ENCODE results near the gene MRGPRF. TPM values are rescaled to one million over a fixed set of nuclear protein-coding genes. Genes with fewer than 3 reads are reported as not detected.

MRGPRF gene
- polyA plus RNA-seq, 1 of the 3 experiments (the other 2 are of a cell fraction) = 0.18 TPM

GRCh38 chr11:69039501-69039900 is 26.5 kb upstream of the MRGPRF start (continued):
- TF ChIP-seq RFX5 (IDR thresholded peaks at IDR 0.05; ENCODE audit: low read length) (no peak), USF1 (IDR thresholded peaks at IDR 0.05; ENCODE audit: borderline replicate concordance, low read depth) (no peak), USF2 (IDR thresholded peaks at IDR 0.05; ENCODE audit: borderline replicate concordance, low read depth, low read length) (no peak), FOXJ3 (CRISPR knock-in tag; IDR thresholded peaks at IDR 0.05) (no peak), YY1 (IDR thresholded peaks at IDR 0.05; ENCODE audit: low read depth) (no peak)

- H3K27me3 ChIP-seq (ENCODE audit: insufficient read depth) = no peaks in the 10 kb centered on the region
- DNase-seq = no peak
- ChIA-PET POLR2A (no interaction called here), CTCF (no interaction called here)
- H3K4me2 ChIP-seq = no peak overlapping the region
- no peak overlapping the region for H2AFZ ChIP-seq (ENCODE audit: low read depth)
- no peaks in the 10 kb centered on the region for H3K9me3 ChIP-seq
- no peaks in the 10 kb centered on the region for H4K20me1 ChIP-seq (ENCODE audit: insufficient read depth)
- no peak overlapping the region for H3K4me3 ChIP-seq (ENCODE audit: low read depth in 2 of 2, low read length in 1 of 2)
- no peak for TF ChIP-seq CHD2 (IDR thresholded peaks at IDR 0.05; ENCODE audit: low read length, partially characterized antibody)
- TF ChIP-seq GABPA (IDR thresholded peaks at IDR 0.05; ENCODE audit: low read depth) = no peak
- H3K27ac ChIP-seq (ENCODE audit: low read depth in 2 of 2, low read length in 1 of 2) = no peak overlapping the region
- H3K36me3 ChIP-seq (replicated peaks in 1 of 2; ENCODE audit: control insufficient read depth in 1 of 2, insufficient read depth in 2 of 2, low read length in 1 of 2) = no peaks in the 10 kb centered on the region
- H3F3A ChIP-seq (replicated peaks; ENCODE audit: insufficient read depth) = no peaks in the 10 kb centered on the region
- no peaks in the 10 kb centered on the region for H3K9me2 ChIP-seq
- H3K79me2 ChIP-seq (ENCODE audit: insufficient read depth) = no peaks in the 10 kb centered on the region
- WGBS (ENCODE audit: low lambda C conversion rate) = 80% methylated on average over 8 of the region's 8 CpGs
- H3K4me1 ChIP-seq (ENCODE audit: control insufficient read depth in 1 of 2, insufficient read depth in 2 of 2, low read depth in 1 of 2, low read length in 1 of 2) = peaks cover 0 to 17% of the 10 kb centered on the region in 2 experiments; a peak in 2 of 4 replicates
- H3K9ac ChIP-seq = no peak overlapping the region
These were observed 24.5 kb upstream of the MRGPRF start for GRCh38 chr11:69037544-69037943.

GRCh38 chr11:69037074-69037473 is 24.0 kb upstream of the MRGPRF start:
- CTCF ChIA-PET = interaction anchor here (1.1 to 1.2 kb wide), 2 partner anchors 9 to 24 kb away, joined by 3 to 5 read pairs; partner anchors contain the start of gene MRGPRF
- Histone ChIP-seq H3K36me3 (replicated peaks in 1 of 2; ENCODE audit: control insufficient read depth in 1 of 2, insufficient read depth in 2 of 2, low read length in 1 of 2) (no peaks in the 10 kb centered on the region), H4K20me1 (ENCODE audit: insufficient read depth) (no peaks in the 10 kb centered on the region), H3K4me3 (ENCODE audit: low read depth in 2 of 2, low read length in 1 of 2) (no peak overlapping the region), H2AFZ (ENCODE audit: low read depth) (no peak overlapping the region), H3F3A (replicated peaks; ENCODE audit: insufficient read depth) (no peaks in the 10 kb centered on the region), H3K9me3 (no peaks in the 10 kb centered on the region), H3K4me1 (ENCODE audit: control insufficient read depth in 1 of 2, insufficient read depth in 2 of 2, low read depth in 1 of 2, low read length in 1 of 2) (peaks cover 0 to 17% of the 10 kb centered on the region in 2 experiments; a peak in 2 of 4 replicates), H3K27me3 (ENCODE audit: insufficient read depth) (no peaks in the 10 kb centered on the region), H3K4me2 (no peak overlapping the region), H3K9ac (no peak overlapping the region), H3K27ac (ENCODE audit: low read depth in 2 of 2, low read length in 1 of 2) (no peak overlapping the region), H3K79me2 (ENCODE audit: insufficient read depth) (no peaks in the 10 kb centered on the region), H3K9me2 (no peaks in the 10 kb centered on the region)
- DNase-seq = no peak
- 81% methylated on average over 5 of the region's 18 CpGs for WGBS (ENCODE audit: low lambda C conversion rate)
- POLR2A ChIA-PET = no interaction called here
- no peak for TF ChIP-seq USF1 (IDR thresholded peaks at IDR 0.05; ENCODE audit: borderline replicate concordance, low read depth)
- no peak for TF ChIP-seq RCOR1 (IDR thresholded peaks at IDR 0.05; ENCODE audit: low read length)
- TF ChIP-seq CTCF (IDR thresholded peaks at IDR 0.05) = no peak
- no peak for TF ChIP-seq EP300 (IDR thresholded peaks at IDR 0.05; ENCODE audit: borderline replicate concordance in 1 of 2, low read depth in 1 of 2, low read length in 1 of 2)
- TF ChIP-seq RAD21 (IDR thresholded peaks at IDR 0.05; ENCODE audit: low read length) = no peak
- TF ChIP-seq RFX5 (IDR thresholded peaks at IDR 0.05; ENCODE audit: low read length) = no peak
- TF ChIP-seq NRF1 (IDR thresholded peaks at IDR 0.05; ENCODE audit: low read depth, low read length) = no peak
- no peak for TF ChIP-seq USF2 (IDR thresholded peaks at IDR 0.05; ENCODE audit: borderline replicate concordance, low read depth, low read length)
- TF ChIP-seq ELF1 (IDR thresholded peaks at IDR 0.05) = no peak
- TF ChIP-seq CHD2 (IDR thresholded peaks at IDR 0.05; ENCODE audit: low read length, partially characterized antibody) = no peak
- no peak for TF ChIP-seq IRF3 (IDR thresholded peaks at IDR 0.05; ENCODE audit: low read depth, low read length)
- TF ChIP-seq TAF1 (IDR thresholded peaks at IDR 0.05; ENCODE audit: borderline replicate concordance, low read depth, low read length) = no peak
- no peak for TF ChIP-seq PBX3 (IDR thresholded peaks at IDR 0.05)
- no peak for TF ChIP-seq GABPA (IDR thresholded peaks at IDR 0.05; ENCODE audit: low read depth)
- TF ChIP-seq RXRA (IDR thresholded peaks at IDR 0.05; ENCODE audit: borderline replicate concordance, low read depth) = no peak
- TF ChIP-seq YY1 (IDR thresholded peaks at IDR 0.05; ENCODE audit: low read depth) = no peak

All from SK-N-SH (cell line).